MM.1S (cell line): ENCODE results near the gene OR51B6.
A peak's percentile ranks its signal among the peaks of the same experiment; 100 is the strongest.
"Not testable (repeated sequence)": the region's sequence is repeated elsewhere in the genome, so short reads cannot be mapped to it uniquely, and the experiment has no call there.

Source experiments
- DNase-seq: peaks from one replicate; pipeline ENCODE4 v3.0.0-alpha.2; 2015
- H2AFZ ChIP-seq: fragments of 300-600 bp; sonication (generic); 2 replicates; pipeline ENCODE4 v1.6.0; 2016; ENCODE audit warnings: antibody characterized with exemption, low read length
- H3F3A ChIP-seq: fragments of 300-600 bp; sonication (generic); 2 replicates; pipeline ENCODE4 v1.6.1; 2016; ENCODE audit warnings: mild to moderate bottlenecking, antibody characterized with exemption, low read length, moderate library complexity, mixed read lengths; ENCODE audit not compliant: insufficient read depth
- H3K27ac ChIP-seq: fragments of 300-600 bp; sonication (generic); 2 replicates; pipeline ENCODE4 v1.5.1; 2016; ENCODE audit warnings: mild to moderate bottlenecking, low read length
- H3K27me3 ChIP-seq: fragments of 300-600 bp; sonication (generic); replicated peaks from 2 replicates; pipeline ENCODE4 v1.6.0; 2016; ENCODE audit warnings: low read length; ENCODE audit not compliant: insufficient read depth
- H3K36me3 ChIP-seq: fragments of 300-600 bp; sonication (generic); replicated peaks from 2 replicates; pipeline ENCODE4 v1.6.1; 2016; ENCODE audit warnings: mild to moderate bottlenecking, low read length, mixed read lengths; ENCODE audit not compliant: insufficient read depth
- H3K4me1 ChIP-seq: fragments of 300-600 bp; sonication (generic); 2 replicates; pipeline ENCODE4 v1.6.1; 2016; ENCODE audit warnings: low read length, mixed read lengths
- H3K4me2 ChIP-seq: fragments of 300-600 bp; sonication (generic); 2 replicates; pipeline ENCODE4 v1.6.0; 2016; ENCODE audit warnings: low read depth, low read length
- H3K4me3 ChIP-seq: fragments of 300-600 bp; sonication (generic); 2 replicates; pipeline ENCODE4 v1.5.1; 2016; ENCODE audit warnings: low read length, mixed read lengths
- H3K79me2 ChIP-seq: fragments of 300-600 bp; sonication (generic); 2 replicates; pipeline ENCODE4 v1.6.1; 2016; ENCODE audit warnings: mixed run types, low read length, mixed read lengths
- H3K9ac ChIP-seq: fragments of 300-600 bp; sonication (generic); 2 replicates; pipeline ENCODE4 v1.6.1; 2016; ENCODE audit warnings: low read length, mixed read lengths
- H3K9me2 ChIP-seq: fragments of 300-600 bp; sonication (generic); replicated peaks from 2 replicates; pipeline ENCODE4 v1.6.1; 2016; ENCODE audit warnings: mild to moderate bottlenecking, low read length, mixed read lengths; ENCODE audit not compliant: insufficient read depth
- H3K9me3 ChIP-seq: fragments of 300-600 bp; sonication (generic); replicated peaks from 2 replicates; pipeline ENCODE4 v1.6.1; 2016; ENCODE audit warnings: mild to moderate bottlenecking, low read length, mixed read lengths; ENCODE audit not compliant: insufficient read depth
- H4K20me1 ChIP-seq: fragments of 300-600 bp; sonication (generic); 2 replicates; pipeline ENCODE4 v1.6.1; 2016; ENCODE audit warnings: mild to moderate bottlenecking, low read length, moderate library complexity, mixed read lengths; ENCODE audit not compliant: insufficient read depth
- EZH2 ChIP-seq: fragments of 300-600 bp; sonication (generic); optimal IDR thresholded peaks from 2 replicates; pipeline ENCODE3; 2017; ENCODE audit warnings: low read depth, mild to moderate bottlenecking, antibody characterized with exemption, low read length, mixed read lengths
- EZH2phosphoT487 ChIP-seq: fragments of 300-600 bp; sonication (generic); IDR thresholded peaks from 2 replicates; pipeline ENCODE4 v1.6.1; 2018; ENCODE audit warnings: antibody characterized with exemption, low read length
- TF ChIP-seq, protein P1 (sequence below): fragments of 300-600 bp; sonication (generic); IDR thresholded peaks from 2 replicates; pipeline ENCODE4 v1.5.1; 2016; ENCODE audit warnings: antibody characterized with exemption, low read length, mixed read lengths

The OR51B6 gene

DNA sequence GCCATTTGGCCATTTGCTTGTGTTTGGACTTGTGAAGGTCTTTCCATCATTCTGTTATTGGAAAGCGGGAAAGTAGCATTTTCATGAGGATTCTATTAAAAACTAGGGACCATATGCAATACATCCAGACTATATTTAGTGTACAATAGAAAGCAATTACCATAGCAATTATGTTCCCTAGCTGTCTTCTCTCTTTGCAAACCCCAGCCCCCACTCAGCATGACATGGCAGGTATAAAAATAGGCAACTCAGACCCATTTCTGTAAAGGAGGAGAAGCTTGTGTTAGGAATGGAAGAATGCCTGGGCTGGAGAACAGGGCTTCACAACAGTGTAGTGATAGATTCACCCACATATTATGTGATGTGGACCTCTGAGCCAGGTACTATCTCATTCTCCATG lies 12.4 kb downstream of the OR51B6 start:
- H3K27ac ChIP-seq, result no peak overlapping the region
- no peak overlapping the region for H3K9ac ChIP-seq
- TF ChIP-seq EZH2phosphoT487 (no peak), EZH2 (no peak)
- TF ChIP-seq, protein P1, sequence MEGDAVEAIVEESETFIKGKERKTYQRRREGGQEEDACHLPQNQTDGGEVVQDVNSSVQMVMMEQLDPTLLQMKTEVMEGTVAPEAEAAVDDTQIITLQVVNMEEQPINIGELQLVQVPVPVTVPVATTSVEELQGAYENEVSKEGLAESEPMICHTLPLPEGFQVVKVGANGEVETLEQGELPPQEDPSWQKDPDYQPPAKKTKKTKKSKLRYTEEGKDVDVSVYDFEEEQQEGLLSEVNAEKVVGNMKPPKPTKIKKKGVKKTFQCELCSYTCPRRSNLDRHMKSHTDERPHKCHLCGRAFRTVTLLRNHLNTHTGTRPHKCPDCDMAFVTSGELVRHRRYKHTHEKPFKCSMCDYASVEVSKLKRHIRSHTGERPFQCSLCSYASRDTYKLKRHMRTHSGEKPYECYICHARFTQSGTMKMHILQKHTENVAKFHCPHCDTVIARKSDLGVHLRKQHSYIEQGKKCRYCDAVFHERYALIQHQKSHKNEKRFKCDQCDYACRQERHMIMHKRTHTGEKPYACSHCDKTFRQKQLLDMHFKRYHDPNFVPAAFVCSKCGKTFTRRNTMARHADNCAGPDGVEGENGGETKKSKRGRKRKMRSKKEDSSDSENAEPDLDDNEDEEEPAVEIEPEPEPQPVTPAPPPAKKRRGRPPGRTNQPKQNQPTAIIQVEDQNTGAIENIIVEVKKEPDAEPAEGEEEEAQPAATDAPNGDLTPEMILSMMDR, result no peak

DNA sequence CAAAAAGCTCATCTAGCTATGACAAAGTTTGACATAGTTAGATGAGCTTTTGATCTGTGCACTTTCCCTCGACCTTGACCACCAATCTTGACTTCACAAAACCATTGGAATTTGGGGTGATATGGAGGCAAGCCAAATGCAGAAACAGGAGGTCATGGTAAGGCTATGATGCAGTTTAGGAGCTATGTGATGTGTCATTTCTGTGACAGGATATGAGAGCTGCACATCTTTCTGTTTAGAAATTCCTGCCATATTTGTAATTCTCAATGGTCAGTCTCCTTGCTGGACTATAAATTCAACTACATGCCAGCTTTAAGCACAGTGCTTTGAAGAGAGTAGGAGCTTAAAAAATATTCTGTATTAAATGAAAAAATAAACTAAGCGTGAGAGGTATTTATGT lies 12.9 kb downstream of the OR51B6 start:
- no peak overlapping the region for H3K27ac ChIP-seq
- H3K4me1 ChIP-seq, result peaks cover 38% of the 10 kb centered on the region
- no peaks in the 10 kb centered on the region for H3K9me2 ChIP-seq
- no peak overlapping the region for H3K4me2 ChIP-seq
- H2AFZ ChIP-seq, result no peak overlapping the region
- no peaks in the 10 kb centered on the region for H3K79me2 ChIP-seq
- no peaks in the 10 kb centered on the region for H3K27me3 ChIP-seq
- TF ChIP-seq EZH2 (no peak), EZH2phosphoT487 (no peak)
- TF ChIP-seq, protein P1, result no peak
- H3F3A ChIP-seq, result peaks cover 26% of the 10 kb centered on the region
- H3K9me3 ChIP-seq, result no peaks in the 10 kb centered on the region
- H3K4me3 ChIP-seq, result no peak overlapping the region
- no peaks in the 10 kb centered on the region for H4K20me1 ChIP-seq
- DNase-seq, result no peak
- no peak overlapping the region for H3K9ac ChIP-seq
- no peaks in the 10 kb centered on the region for H3K36me3 ChIP-seq

More for the DNA sequence above, 12.4 kb downstream of the OR51B6 start:
- Histone ChIP-seq H3K4me2 (no peak overlapping the region), H3F3A (peaks cover 21% of the 10 kb centered on the region), H3K36me3 (no peaks in the 10 kb centered on the region), H3K4me3 (no peak overlapping the region), H3K9me3 (no peaks in the 10 kb centered on the region), H3K4me1 (peaks cover 32% of the 10 kb centered on the region), H3K27me3 (no peaks in the 10 kb centered on the region), H3K79me2 (no peaks in the 10 kb centered on the region), H3K9me2 (no peaks in the 10 kb centered on the region), H4K20me1 (no peaks in the 10 kb centered on the region), H2AFZ (no peak overlapping the region)
- DNase-seq, result no peak

DNA sequence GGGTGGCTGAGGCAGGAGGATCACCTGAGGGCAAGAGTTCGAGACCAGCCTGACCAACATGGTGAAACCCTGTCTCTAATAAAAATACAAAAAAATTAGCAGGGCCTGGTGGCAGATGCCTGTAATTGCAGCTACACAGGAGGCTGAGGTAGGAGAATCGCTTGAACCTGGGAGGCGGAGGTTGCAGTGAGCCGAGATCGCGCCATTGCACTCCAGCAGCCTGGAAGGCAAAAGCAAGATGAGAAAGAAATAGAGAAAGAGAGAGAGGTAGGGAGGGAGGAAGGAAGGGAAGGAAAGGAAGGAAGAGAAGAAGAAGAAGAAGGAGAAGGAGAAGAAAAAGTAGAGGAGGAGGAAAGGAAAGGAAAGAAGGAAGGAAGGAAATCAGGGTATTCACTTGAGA lies 15.1 kb downstream of the OR51B6 start:
- H4K20me1 ChIP-seq, H3K4me3 ChIP-seq, H3K9me3 ChIP-seq, H3K27ac ChIP-seq, H3K27me3 ChIP-seq, H2AFZ ChIP-seq, H3K9me2 ChIP-seq, DNase-seq, H3K4me2 ChIP-seq, H3K79me2 ChIP-seq, H3K36me3 ChIP-seq, H3K9ac ChIP-seq: not testable (repeated sequence)
- peaks cover 44% of the 10 kb centered on the region for H3K4me1 ChIP-seq
- H3F3A ChIP-seq, result peaks cover 30% of the 10 kb centered on the region

DNA sequence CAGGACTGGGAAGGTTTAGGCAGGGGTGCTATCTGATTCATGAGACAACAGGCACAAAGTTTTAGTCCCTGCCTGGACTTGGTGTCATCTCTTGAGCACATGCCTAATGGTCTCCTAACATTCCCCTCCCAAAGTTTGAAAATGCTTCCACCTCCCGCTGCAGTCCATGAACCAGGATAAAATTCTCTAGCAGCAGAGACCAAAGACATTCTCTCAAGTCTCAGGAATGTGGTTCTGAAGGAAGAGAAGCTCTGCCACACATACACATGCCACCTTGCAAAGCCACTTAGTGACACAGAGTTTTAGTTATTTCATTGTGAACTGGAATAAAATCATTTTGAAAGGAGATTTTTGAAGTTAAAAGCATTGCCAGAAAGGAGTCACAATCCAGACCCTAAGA lies 15.5 kb downstream of the OR51B6 start:
- Histone ChIP-seq H3F3A (peaks cover 30% of the 10 kb centered on the region), H3K4me3 (no peak overlapping the region), H3K79me2 (no peaks in the 10 kb centered on the region), H2AFZ (peak overlapping the region; percentile 35; the same call in 1 of the 2 replicates), H3K27ac (peak overlapping the region; percentile 94; the same call in 1 of the 2 replicates), H4K20me1 (no peaks in the 10 kb centered on the region), H3K9me2 (no peaks in the 10 kb centered on the region), H3K9me3 (no peaks in the 10 kb centered on the region), H3K36me3 (no peaks in the 10 kb centered on the region), H3K27me3 (no peaks in the 10 kb centered on the region), H3K4me2 (peak overlapping the region; percentile 90; the same call in 1 of the 2 replicates), H3K4me1 (peaks cover 48% of the 10 kb centered on the region), H3K9ac (no peak overlapping the region; the same call in 1 of the 2 replicates)
- no peak for DNase-seq
- TF ChIP-seq EZH2phosphoT487 (no peak), EZH2 (no peak)
- TF ChIP-seq, protein P1, result no peak
